ENCODE data around the gene MMP11.

MMP11 gene

DNA sequence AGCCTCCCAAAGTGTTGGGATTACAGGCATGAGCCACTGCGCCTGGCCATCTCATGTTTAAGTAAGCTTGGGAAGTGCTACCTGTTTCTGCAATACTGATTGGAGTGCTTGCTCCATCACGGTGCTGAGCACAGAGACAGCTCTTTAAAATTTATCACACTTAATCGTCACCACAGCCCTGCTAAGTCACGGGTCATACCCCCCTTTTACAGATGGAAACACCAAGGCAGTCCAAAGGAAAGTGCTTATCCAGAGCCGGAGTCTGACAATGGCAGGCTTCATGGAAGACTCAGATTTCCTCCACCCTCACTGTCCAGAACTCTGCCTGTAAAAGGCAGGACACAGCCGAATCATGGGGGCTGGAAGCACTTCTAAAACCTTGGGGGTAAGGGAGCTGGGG, 12.6 kb upstream of the MMP11 start:
- DNase-seq = no peak

DNA sequence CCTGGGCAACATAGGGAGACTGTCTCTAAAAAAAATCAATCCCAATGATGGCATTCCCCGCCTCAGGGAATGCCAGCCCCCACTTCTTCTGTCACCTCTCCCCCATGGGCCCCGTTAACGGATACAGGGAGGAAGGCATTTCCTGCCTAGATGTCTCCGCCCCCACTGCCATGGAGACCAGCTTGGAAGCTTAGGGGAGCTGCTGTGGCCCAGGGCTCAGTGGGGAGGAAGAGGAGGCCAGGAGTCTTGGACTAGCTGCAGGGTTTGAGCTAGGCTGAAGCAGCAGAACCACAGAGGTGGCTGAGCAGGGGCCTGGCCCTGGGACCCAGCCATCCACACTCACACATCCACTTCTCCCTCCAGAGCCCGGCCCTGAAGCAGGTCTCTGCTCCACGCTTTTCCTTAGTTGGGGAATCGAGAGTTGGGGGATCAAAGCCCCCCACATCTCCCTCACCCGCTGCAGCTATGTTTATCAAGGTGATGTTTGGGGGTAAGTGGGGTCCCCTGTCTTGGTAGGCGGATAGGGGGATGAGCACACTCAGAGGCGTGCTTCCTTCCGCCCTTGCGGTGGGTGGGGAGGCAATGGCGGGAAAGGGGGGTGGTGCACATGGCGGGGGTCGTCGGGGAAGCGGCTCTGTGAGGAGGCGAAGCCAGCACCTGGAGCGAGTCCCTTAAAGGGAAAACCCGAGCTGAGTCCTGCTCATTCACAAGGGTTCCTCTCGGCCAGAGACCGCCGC, 9.6 kb upstream of the MMP11 start, which contains the start of gene C22orf15:
Gene C22orf15, plus strand, starts transcription at position 149 of the 737 bp plus-strand sequence. Its CDS starts 317 bp downstream, at position 466.
- DNase-seq = no peak

DNA sequence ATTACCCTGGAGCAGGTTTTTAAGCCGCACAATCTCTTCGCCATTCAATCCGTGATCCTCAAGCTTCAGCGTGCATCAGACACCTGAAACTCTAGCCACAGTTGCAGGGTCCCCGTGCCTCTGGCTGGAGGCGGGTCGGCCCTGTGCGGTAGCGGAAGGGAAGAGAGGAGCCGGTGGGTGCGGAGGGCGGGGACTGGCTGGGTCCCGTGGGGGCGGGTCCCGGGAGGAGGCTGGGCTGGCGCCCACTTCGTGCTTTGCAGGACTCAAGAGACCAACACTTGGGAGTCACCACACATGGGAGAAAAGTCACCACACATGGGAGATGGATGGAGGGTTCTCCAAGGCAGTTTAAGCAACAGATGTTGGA, 9.1 kb upstream of the MMP11 start:
- no peak for DNase-seq

DNA sequence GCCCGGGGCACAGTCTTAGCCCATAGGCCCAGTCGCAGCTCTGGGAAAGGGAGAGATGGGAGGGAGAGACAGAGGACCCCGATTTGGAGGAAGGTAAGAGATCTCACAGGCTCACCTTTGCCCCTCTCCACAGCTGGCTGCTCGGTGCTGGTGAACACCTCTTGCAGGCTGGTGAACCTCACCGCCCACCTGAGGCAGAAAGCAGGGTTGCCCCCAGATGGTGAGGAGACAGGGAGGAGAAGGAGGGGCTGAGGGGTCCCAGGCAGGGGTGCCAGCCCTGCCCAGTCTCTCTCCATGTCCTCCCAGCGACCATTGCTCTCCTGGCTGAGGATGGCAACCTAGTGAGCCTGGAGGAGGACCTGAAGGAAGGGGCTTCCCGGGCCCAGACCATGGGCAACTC, 8.7 kb upstream of the MMP11 start:
- DNase-seq = no peak

DNA sequence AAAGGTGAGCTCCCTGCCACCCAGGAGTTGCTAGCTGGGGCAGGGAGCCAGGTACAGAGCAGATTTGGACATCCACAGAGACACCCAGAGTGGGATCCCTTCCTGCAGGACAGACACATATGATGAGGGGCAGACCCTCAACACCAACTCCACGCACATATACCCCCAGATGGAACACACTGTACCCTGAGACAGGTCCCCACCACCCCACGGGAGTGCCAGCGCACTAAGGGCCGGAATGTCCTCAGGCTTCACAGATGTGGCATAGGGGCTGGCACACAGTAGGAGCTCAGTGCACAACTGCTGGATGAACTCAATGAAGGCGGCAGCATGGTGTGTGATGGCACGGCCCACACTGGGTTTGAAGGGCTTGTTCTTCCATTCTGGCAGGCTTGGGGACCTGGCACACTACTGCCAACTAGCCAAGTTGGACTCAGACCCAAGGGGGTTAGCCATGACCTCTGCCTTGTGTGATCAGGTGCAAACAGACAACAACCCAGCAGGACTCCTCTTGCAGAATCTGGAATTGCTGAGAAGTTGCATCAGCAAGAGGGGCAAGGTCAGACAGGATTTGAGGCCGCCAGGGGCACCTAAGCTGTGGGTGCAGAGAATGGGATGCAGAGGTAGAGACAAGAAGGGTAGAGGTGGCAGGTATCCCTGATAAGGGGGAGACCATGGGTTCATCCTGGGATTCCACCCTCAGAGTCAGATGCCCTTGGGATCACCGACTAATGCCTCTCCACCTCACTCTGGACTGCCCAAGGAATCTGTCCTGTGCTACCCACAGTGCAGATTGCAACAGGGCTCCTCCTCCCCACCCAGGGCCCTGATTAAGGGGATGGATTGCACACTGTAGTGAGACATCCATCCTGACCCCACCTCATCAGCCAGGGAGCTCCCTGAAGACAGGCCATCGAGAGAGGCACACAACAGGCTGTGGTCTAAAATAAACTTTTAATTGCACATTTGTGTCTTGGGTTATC, 7.5 kb upstream of the MMP11 start:
- DNase-seq = no peak

DNA sequence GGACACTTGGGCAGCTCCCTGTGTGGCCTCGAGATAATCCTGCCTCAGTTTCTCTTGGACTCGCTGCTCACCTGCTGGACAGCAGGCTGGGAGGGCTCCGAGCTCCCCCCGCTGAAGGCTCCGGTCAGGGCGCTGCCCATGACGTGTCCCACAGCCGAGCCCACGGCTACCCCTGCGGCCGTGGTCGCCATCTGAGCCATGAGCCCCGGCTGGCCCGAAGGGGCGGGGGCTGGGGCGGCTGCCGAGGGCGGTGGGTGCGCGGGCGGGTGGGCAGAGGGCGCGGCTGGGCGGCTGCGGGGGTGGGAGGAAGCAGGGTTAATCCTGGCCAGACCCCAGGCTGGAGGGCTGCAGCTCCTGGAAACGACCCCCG, 5.4 kb upstream of the MMP11 start:
- DNase-seq = no peak

DNA sequence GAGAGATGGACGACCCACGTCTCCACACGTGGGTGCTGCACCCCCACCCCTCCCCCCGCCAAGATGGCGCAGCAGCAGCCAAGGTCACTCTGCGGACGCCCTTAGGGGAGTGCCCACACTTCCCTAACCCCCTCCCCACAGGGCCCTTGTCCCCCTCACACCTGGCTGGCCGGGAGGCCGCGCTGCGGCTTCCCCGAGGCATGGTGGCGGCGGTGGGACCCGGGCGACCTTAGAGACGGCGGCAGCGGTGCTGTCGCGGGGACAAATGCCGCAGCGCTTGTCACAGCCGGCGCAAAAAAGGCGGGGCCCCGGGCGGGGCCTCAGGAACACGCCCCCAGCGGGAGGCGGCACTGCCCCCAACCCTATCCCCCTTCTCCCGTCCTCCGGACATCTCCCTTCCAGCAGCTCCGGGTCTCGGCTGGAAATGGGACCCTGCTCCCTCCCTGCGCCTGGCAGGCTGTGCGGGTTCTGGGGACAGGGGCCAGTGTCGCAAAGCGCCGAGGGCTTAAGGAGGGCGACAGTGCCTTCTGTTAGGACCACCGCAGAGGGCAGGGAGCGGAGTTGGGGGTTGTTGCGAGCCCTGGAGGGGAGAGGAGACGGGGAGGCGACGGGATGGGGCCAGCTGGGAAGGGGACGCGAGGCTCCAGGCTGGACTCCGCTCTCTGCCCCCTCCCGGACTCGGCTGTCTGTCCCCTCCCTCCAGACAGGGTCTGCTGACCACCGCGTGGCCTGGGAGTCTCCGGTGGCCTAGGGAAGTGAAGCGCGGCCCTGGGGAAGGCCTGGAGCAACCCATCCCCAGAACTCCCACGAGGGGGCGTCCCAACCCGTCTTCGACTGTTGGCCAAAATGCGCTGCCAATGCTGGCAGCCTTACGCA, 4.7 kb upstream of the MMP11 start, which contains the start of gene CHCHD10:
Gene CHCHD10, minus strand, starts transcription at position 300 of the 876 bp plus-strand sequence. Its CDS starts 98 bp downstream, at position 202.
- DNase-seq = peak; percentile 86

DNA sequence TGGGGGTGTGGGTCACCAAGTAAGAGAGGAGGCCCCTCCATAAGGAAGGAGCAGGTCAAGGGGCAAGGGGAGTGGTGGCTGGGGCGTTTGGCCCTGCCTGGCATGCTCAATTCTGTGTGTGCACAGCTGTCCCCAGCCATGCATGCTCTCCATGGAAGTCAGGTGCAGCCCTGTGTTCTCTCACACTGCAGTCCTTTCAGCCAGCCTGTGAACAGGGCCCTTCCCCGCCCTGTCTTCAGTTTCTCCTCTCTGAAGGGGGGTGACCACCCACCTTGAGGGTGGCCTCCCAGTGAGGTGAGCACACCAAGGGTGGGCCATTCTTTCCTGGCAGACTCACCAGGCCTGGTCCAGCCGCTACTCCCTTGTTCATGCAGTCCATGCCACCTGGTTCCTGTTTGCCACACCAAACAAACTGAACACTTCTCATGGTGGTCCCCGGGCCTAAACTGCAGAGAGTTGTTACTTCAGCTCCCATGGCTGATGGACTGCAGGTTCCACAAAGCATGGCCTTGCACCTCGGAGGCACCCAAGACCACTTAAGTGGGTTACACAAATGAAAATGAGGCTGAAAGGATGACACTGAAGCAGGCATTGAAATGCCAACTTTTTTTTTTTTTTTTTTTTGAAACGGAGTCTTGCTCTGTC, 3.2 kb upstream of the MMP11 start:
- no peak for DNase-seq

DNA sequence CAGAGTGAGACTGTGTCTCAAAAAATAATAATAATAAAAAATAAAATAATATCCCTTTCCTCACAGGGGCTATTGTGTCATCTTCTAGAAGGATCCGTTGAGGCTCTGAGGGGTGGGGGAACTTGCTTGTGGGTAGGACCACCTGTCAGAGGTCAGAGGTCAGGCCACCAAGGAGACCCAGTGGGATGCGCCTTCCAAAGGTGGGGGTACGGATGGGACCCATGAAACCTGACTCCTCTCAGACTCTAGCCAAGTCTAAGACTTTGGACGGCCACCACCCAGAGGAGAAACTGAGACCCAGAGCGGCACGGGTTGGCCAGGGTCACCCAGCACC, 367 bp upstream of the MMP11 start:
- no peak for DNase-seq

DNA sequence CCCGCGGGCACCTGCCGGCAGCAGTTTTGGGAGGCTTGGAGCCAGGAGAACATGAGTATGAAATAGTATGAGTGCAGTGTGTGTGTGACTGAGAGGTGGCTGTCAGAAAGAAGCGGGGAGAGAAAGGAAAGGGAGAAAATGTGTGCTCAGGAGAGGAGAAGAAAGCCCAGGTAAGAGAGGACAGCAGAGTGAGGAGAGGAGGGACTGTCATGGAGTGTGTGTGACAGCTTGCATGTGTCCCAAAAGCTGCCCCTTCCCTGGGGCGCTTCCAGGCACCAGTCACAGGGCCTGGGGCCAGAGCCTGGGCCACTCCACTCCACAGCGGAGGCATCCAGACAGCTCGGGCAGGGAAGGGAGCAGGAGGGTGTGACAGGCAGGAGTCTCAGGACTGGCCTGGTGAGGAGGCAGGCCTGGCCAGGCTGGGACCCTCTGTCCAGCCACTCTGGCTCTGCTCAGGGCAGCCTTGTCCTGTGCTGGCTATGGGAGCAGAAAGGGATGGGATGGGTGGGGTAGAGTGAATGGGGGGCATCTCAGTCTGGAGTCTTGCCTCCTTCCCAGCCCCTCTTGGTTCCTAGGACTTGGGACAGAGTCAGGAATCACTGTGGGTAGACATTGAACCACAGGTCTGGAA, 949 bp downstream of the MMP11 start:
- DNase-seq = no peak

DNA sequence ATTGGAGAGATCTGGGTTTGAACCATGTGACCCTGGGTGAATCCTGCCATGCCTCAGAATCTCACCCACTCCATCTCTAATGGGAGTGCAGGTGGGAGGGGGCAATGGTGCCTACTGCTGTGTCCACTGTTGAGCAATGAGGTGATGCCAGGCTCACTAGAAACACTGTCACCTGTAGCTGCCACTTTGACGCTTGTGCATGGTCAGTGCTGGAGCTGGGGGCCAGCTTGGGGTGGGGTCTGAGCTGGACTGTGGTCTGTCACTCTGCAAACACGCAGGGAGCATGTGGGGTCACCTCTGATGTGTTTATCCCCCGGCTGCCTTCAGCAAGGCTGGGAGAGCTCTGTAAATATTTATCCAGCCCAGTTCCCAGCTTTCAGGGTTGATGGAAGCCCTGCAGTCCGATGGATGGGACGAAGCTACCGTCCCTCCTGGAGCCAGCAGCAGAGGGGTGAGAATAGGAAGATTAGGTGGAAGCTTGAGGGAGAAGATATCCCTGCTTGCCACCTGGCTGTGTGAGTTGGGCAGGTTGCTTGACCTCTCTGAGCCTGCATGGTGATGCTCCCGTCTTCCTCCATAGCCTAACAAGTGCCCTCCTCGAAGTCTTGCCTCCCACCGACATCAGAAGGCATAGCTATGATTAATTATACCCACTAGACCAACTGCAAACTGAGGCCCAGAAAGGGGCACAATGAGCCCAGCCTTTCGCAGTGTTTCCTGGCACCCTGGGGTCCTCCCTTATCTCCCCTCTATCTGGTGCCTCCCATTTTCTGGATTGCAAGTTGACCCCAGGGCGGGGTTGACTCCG, 1.7 kb downstream of the MMP11 start:
- DNase-seq = no peak

DNA sequence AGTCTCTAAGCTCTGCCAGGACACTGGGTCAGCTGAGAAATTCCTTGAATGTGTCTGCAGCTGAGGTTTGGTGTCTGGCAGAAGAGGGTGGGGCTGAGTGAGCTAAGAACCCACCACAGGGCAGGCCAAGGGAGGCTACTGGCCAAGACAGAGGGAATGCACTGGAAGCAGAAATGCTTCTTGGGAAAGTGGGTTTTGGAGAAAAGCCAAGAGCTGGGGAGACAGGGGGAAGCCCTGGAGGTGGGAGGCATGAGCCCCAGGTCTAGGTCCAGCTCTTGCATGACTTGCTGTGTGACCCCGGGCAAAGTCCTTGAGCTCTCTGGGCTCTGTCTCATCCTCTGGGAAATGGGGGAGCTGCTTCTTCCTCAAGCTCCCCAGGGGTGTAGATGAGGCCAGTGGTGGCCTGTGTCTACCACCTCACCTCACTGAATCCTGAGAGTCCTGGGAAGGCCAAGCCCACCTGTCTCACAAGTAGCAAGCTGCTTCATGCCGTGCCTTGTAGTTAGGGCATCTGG, 2.3 kb downstream of the MMP11 start:
- DNase-seq = peak; percentile 74

DNA sequence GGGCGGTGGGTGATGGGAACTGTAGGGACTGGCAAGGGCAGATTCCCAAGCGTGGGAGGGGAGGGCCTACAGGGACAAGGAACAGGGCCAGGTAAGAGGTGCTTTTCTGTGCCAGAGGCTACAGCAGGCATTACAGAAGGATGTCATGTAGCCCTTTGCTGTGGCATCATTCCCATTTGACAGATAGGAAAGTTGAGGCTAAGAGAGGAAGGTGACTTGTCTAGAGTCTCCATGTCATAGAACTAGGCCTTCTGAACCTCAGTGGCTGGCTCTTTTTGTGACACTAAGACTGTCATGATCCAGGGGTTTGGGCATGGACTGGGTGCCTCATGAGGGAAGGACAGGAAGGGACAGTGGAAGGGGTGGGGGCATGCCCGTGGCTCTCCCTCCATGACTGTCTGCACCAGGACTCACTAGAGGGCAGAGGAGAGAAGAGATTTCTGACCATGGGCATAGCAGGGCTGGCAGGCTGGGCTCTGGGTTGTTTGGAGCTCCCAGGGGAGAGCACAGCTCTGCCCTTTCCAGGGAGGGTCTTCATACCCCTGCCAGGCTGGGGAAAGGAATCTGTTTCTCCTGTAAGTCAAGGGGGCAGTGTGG, 3.2 kb downstream of the MMP11 start:
- no peak for DNase-seq

DNA sequence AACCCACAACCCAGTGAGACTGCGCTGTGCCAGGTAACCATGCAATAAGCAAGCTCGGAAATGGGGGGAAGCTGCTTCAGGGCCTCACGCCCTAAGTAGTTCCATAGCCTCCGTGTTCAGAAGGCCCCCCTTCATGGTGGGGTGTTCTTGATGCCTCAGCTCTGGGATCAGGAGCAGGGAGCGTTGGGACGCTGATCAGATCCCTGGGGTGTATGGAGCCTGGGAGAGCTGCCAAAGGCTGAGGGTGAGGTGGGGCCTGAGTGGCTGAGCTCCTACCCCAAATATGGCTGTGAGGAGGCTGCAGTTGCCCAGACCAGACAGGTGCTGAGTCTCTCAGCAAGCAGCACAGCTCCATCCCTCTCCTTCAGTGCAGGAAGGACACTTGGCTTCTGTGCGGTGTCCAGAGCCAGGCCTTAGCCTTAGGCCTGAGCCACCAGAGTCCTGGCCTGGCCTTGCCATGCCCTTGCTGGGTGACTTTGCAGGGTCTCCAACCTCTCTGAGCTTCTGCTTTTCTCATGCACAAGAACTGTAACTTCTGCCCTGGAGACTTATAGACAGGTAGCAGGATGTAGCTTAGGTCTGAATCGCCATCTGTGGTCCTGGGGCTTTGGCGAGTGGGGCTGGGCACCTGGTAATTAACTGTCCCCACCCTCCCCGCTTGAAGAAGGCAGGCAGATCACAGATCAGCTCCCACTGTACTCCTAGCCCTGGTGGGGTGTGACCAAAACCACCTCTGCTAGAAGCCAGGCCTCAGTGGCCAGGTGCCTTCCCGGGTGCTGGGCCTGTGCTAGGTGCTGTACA, 5.3 kb downstream of the MMP11 start:
- no peak for DNase-seq

DNA sequence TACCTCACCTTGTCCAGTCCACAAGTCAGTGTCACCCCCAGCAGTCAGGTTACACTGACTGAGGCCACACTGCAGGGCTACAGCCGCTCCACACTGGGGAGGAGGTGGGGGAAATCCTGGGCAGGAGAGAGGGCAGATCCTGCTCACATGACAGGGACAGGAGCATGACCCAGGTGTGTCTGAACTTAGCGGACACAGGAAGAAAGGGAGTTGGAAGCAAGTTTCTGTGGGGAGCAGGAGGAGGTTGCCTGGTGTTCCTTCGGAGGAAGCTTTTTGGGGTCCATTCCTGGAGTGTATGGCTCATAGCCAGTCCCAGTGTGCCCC, 5.9 kb downstream of the MMP11 start:
- DNase-seq = no peak

DNA sequence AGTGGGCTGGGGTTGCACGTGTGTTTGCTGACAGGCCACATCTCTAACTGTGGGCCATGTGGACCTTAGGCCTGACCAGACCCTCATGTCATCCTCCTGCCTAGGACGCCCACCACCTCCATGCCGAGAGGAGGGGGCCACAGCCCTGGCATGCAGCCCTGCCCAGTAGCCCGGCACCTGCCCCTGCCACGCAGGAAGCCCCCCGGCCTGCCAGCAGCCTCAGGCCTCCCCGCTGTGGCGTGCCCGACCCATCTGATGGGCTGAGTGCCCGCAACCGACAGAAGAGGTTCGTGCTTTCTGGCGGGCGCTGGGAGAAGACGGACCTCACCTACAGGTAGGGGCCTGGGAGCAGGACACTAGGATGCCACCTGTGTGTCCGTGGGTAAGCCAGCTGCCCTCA, 6.4 kb downstream of the MMP11 start:
- no peak for DNase-seq

DNA sequence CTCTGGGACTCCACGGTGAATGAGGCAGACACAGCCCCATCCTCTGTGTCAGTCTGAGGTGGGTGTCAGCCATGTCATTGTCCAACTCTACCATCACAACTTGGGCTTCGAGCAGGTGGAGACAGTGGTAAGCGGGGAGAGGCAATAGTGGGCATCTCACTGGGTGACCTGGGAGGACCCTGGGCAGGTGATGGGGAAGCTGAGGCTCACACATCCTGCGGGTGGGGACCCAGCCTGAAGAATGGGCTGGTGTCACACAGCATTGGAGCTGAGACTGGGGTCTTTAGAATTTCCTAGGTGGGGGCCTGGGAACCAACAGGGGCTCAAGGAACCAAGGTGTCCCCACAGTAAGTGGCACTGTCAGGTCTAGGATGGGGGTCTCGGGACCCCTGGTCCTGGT, 7.1 kb downstream of the MMP11 start:
- no peak for DNase-seq

DNA sequence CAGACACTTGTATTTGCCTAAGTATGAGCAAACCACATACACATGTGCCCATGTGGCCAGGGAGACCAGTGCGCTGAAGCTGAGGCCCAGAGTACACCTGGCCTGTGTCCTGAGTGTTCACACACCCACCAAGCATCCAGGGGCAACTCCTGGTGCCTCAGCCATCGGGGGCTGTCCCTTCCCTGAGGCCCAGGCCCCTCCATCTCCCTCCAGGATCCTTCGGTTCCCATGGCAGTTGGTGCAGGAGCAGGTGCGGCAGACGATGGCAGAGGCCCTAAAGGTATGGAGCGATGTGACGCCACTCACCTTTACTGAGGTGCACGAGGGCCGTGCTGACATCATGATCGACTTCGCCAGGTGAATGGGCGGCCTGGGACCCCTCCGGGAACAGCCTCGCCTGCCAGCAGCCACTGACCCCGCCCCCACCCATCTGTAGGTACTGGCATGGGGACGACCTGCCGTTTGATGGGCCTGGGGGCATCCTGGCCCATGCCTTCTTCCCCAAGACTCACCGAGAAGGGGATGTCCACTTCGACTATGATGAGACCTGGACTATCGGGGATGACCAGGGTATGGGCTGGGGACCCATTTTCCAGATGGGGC, 7.6 kb downstream of the MMP11 start:
- no peak for DNase-seq

DNA sequence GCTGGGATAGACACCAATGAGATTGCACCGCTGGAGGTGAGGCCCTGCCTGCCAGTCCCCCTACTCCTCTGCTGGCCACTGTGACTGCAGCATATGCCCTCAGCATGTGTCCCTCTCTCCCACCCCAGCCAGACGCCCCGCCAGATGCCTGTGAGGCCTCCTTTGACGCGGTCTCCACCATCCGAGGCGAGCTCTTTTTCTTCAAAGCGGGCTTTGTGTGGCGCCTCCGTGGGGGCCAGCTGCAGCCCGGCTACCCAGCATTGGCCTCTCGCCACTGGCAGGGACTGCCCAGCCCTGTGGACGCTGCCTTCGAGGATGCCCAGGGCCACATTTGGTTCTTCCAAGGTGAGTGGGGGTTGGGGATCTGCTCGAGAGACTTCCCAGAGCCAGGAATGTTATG, 8.4 kb downstream of the MMP11 start:
- no peak for DNase-seq

Data from left hindlimb (tissue), 1 donor.